Neural progenitor cell (in vitro differentiated cells): ENCODE measurements around the gene MUC16.

Experiments used
- CTCF ChIP-seq: fragments of 200-600 bp; sonication (generic); IDR thresholded peaks from 2 replicates; pipeline ENCODE4 v1.5.1; 2017; ENCODE audit warnings: antibody characterized with exemption, mild to moderate bottlenecking
- EZH2 ChIP-seq: fragments of 200-600 bp; sonication (generic); IDR thresholded peaks from 2 replicates; pipeline ENCODE4 v1.6.1; 2017; ENCODE audit warnings: antibody characterized with exemption, mild to moderate bottlenecking, moderate library complexity

- TF ChIP-seq CTCF (no peak), EZH2 (no peak)
Measured at GRCh38 chr19:9046694-9047093, 36.5 kb upstream of the MUC16 start.
